GM08714 (cell line): ENCODE data around the gene ZNF841.
A peak's percentile ranks its signal among the peaks of the same experiment; 100 is the strongest.
"Not testable (repeated sequence)": the region's sequence is repeated elsewhere in the genome, so short reads cannot be mapped to it uniquely, and the experiment has no call there.

Experiments used
- H3K4me3 ChIP-seq: fragments of 200-500 bp; sonication (Bioruptor generic); 2 replicates; pipeline ENCODE4 v1.5.1; 2014; ENCODE audit warnings: mild to moderate bottlenecking, low read length, inconsistent platforms
- ZNF274 ChIP-seq: IDR thresholded peaks from 2 replicates; pipeline ENCODE4 v1.6.1; 2012; ENCODE audit warnings: mild to moderate bottlenecking, low read depth, low read length

Gene ZNF841

GRCh38 chr19:52034051-52034728 is 61.4 kb downstream of the ZNF841 start:
- peak; percentile 62 for TF ChIP-seq ZNF274
- H3K4me3 ChIP-seq: no peak overlapping the region

GRCh38 chr19:52028780-52029123 is 66.8 kb downstream of the ZNF841 start:
- no peak for TF ChIP-seq ZNF274
- peak overlapping the region; percentile 68 for H3K4me3 ChIP-seq

- no peak for TF ChIP-seq ZNF274
- peak within 1 kb of the TSS; percentile 68 for H3K4me3 ChIP-seq
Observed at GRCh38 chr19:52028027-52028779, 67.4 kb downstream of the ZNF841 start, which contains the start of gene ZNF614. TSS of gene ZNF614 (minus strand) at chr19:52028379. CDS start at chr19:52025745, 2,634 bp downstream.

DNA sequence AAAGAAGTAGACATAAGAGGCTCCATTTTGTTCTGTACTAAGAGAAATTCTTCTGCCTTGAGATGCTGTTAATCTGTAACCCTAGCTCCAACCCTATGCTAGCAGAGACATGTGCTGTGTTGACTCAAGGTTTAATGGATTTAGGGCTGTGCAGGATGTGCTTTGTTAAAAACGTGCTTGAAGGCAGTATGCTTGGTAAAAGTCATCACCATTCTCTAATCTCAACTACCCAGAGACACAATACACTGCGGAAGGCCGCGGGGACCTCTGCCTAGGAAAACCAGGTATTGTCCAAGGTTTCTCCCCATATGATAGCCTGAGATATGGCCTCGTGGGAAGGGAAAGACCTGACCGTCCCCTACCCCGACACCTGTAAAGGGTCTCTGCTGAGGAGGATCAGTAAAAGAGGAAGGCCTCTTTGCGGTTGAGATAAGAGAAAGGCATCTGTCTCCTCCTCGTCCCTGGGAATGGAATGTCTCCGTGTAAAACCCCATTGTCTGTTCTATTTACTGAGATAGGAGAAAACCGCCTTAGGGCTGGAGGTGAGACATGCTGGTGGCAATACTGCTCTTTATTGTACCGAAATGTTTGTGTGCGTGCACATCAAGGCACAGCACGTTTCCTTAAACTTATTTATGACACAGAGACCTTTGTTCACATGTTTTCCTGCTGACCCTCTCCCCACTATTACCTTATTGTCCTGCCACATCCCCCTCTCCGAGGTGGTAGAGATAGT is 69.1 kb downstream of the ZNF841 start:
- not testable (repeated sequence) for H3K4me3 ChIP-seq

- H3K4me3 ChIP-seq: not testable (repeated sequence)
Observed at GRCh38 chr19:52024478-52024877, 71.1 kb downstream of the ZNF841 start.

GRCh38 chr19:52022193-52022592 is 73.4 kb downstream of the ZNF841 start:
- no peak overlapping the region for H3K4me3 ChIP-seq
- no peak for TF ChIP-seq ZNF274

- TF ChIP-seq ZNF274: no peak
- no peak overlapping the region for H3K4me3 ChIP-seq
Observed at GRCh38 chr19:52020506-52020905, 75.1 kb downstream of the ZNF841 start.
